Neural cell (in vitro differentiated cells): ENCODE data around the gene MCC.

Experiments used
- EP300 ChIP-seq: fragments of 450-650 bp; conservative IDR thresholded peaks from 2 replicates; pipeline ENCODE4 v1.6.1; 2014; ENCODE audit warnings: antibody characterized with exemption, mild to moderate bottlenecking, moderate library complexity; ENCODE audit not compliant: poor library complexity, severe bottlenecking
- EZH2 ChIP-seq: fragments of 200-600, 300-800 bp; shearing (Covaris generic), sonication (generic); IDR thresholded peaks from 2 replicates; pipeline ENCODE4 v1.6.1; 2014; ENCODE audit warnings: antibody characterized with exemption, low read length, borderline replicate concordance, mild to moderate bottlenecking; ENCODE audit not compliant: insufficient read depth, poor library complexity, severe bottlenecking
- POLR2AphosphoS5 ChIP-seq: IDR thresholded peaks from 2 replicates; pipeline ENCODE4 v1.6.1; 2012
- TF ChIP-seq, protein P1 (sequence below): fragments of 450-650 bp; IDR thresholded peaks from 2 replicates; pipeline ENCODE4 v1.5.1; 2014; ENCODE audit warnings: antibody characterized with exemption, mild to moderate bottlenecking, moderate library complexity; ENCODE audit not compliant: poor library complexity, severe bottlenecking

DNA sequence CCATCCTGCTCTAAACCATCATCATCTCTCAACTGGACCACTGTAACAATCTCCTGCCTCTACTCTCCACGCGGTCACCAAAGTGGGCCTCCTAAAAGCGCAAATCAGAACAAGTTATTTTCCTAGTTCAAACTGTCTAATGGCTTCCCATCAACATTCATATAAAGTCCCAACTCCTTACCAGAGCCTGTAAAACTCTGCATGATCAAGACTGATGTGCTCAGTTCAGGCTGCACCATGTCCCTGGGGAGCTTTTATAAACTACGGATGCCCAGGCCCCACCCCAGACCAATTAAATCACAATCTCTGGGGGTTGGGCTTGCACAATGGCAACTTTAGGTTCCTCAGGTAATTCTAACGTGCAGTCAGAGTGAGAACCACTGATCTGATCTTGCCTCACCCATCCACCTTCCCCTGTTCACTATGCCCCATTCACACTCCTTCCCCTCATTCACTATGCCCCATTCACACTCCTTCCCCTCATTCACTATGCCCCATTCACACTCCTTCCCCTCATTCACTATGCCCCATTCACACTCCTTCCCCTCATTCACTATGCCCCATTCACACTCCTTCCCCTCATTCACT is 382.5 kb downstream of the MCC start:
- TF ChIP-seq, protein P1, sequence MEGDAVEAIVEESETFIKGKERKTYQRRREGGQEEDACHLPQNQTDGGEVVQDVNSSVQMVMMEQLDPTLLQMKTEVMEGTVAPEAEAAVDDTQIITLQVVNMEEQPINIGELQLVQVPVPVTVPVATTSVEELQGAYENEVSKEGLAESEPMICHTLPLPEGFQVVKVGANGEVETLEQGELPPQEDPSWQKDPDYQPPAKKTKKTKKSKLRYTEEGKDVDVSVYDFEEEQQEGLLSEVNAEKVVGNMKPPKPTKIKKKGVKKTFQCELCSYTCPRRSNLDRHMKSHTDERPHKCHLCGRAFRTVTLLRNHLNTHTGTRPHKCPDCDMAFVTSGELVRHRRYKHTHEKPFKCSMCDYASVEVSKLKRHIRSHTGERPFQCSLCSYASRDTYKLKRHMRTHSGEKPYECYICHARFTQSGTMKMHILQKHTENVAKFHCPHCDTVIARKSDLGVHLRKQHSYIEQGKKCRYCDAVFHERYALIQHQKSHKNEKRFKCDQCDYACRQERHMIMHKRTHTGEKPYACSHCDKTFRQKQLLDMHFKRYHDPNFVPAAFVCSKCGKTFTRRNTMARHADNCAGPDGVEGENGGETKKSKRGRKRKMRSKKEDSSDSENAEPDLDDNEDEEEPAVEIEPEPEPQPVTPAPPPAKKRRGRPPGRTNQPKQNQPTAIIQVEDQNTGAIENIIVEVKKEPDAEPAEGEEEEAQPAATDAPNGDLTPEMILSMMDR, result no peak
- TF ChIP-seq EZH2 (no peak), EP300 (no peak), POLR2AphosphoS5 (no peak)
